HuH-7 (cell line): ENCODE results near the gene FEV.
A peak's percentile ranks its signal among the peaks of the same experiment; 100 is the strongest.

ENCODE experiments used
- DNase-seq: peaks from one replicate; pipeline ENCODE4 v3.0.0; 2011; ENCODE audit warnings: low spot score

Gene FEV

DNA sequence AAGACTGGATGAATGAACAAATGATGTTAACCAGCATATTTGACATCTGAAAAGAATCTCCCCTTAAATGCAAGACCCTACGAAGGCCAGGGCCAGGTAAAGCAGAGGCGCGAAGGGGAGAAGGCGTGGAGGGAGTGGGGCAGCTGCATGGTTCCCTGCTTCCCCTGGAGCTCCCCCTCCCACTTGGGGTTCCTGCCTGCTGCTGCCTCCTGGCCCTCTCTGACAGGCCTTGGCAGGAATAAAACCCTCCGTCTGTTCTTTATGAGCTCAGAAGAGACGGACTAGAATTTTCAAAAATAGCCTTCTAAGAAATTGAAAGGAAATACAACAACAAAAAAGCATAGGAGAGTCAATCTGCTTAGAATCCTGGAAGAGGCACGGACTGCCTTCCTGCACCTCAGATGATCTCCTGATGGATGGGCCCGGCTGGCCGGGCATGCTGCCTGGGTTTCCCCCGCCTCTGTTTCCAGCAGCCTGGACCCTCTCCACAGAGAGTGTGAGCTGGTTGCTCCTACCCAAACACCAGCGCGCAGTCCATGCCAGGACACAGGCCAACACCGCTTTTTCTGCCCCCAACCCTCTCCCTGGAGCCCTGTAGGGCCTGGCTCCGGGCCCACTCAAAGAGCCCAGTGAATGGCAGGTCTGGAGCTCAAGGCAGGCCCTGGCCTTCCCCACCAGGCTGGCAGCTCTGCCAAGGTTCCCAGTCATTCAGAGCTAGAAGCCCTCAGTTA lies 32.4 kb upstream of the FEV start:
- DNase-seq, result no peak

DNA sequence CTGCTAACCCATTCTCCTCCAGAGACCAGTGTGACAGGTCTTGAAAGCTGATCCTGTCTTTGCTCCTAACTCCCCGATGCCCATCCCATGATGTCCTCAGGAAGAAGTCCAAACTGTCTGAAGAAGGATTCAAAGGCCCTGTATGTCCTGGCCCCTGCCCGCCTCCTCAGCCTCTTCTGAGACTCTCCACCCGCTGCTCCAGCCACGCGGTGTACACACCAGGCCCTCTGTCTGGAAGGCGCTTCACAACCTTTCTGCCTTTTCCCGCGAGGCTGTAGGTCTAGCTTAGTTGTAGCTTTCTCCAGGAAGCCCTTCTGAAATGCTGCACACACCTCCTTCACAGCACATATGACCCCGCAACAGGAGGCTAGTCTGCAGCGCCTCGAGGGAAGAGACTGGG lies 31.7 kb upstream of the FEV start:
- DNase-seq, result no peak

DNA sequence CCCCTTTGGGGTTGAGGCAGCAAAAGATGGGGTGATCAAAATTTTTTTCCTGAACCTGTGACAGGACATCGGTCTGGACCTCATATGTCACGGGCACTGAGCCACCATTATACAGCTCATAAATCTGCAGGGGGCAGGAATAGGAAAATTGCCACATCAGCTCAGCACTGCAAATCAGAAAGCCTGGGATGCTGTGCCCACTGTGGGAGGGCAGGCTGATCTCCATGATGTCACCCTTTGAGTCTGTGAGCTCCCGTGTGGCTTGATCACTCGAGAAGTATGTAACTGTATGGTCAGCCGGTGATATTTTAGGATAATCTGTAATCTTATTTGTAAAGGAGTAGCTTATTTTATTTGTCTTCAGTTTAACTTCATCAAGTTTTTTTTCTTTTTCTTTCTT lies 25.9 kb upstream of the FEV start:
- no peak for DNase-seq

DNA sequence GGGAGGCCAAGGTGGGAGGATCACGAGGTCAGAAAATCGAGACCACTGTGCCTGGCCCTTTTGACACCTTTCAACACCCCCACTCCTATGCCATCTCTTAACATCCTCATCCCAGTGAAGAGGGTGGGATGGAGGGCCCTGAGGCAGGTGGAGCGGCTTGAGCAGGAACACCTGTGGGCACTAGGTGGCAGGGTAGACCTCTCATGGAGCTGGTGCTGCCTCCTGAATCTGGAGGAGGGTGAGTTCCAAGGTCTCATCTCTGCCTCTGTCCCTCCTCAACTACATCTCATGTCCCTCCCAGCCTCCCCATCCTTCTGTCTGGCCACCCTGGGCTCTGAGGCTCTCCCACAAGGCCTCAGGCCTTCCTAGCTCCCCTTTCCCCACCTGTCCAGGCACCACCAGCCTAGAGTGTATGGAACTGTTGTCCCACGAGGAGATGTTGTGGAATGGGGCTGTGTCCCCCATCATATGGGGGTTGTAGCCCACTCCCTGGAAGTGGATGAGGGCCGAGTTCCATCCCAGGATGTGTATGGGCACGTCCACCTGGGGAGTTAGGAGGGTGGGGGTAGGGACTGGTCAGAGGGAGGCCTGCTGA lies 25.3 kb upstream of the FEV start:
- DNase-seq, result peak; percentile 86

DNA sequence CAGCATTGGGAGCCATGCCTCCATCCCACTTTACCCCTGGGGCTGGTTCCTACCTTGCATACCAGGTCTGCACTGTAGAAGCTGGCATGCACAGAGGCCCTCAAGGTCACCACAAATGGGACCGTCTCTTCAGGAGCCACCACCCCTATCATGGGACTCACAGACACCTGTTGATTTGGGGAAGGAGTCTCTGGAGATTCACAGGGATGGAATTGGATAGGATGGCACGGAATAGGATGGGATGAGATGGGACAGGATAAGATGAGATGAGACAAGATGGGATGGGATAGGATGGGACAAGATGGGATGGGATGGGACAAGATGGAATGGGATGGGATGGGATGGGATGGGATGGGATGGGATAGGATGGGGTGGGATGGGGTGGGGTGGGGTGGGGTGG lies 24.3 kb upstream of the FEV start:
- no peak for DNase-seq

DNA sequence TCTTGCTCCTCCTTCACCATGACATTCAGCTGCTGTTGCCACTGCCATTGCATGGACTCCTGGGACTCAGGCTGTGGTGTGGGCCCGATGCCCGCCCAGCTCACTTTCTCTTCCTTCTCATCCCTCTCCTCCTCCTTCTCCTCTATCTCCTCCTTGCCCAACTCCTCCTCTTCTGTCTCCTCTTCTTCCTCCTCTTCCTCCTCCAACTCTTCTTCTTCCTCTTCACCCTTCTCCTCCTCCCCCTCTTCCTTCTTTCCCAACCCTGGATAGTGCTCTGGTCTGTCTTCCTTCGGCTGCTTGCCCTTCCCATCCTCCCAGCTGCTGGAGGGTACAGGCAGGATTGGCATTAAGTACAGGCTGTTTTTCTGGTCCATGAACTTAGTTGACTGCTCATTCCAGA lies 19.0 kb upstream of the FEV start:
- DNase-seq, result no peak

DNA sequence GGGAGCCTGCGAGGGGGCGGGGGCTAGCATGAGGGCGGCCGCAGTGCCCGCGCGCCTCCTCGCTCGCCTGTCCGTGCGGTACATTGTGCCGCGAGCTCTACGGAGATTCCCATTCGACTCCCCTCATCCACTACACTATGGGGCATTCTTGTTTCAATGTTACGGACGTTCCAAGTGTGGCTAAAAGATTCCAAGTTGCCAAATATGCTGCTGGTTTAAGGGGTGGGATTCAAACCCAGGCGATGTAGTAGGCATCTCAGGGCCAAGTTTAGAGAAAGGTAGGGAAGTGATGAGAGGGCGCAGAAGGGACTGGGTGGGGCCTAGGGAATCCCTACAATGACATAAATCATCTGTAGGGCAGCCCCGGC lies 18.3 kb upstream of the FEV start:
- DNase-seq, result no peak

DNA sequence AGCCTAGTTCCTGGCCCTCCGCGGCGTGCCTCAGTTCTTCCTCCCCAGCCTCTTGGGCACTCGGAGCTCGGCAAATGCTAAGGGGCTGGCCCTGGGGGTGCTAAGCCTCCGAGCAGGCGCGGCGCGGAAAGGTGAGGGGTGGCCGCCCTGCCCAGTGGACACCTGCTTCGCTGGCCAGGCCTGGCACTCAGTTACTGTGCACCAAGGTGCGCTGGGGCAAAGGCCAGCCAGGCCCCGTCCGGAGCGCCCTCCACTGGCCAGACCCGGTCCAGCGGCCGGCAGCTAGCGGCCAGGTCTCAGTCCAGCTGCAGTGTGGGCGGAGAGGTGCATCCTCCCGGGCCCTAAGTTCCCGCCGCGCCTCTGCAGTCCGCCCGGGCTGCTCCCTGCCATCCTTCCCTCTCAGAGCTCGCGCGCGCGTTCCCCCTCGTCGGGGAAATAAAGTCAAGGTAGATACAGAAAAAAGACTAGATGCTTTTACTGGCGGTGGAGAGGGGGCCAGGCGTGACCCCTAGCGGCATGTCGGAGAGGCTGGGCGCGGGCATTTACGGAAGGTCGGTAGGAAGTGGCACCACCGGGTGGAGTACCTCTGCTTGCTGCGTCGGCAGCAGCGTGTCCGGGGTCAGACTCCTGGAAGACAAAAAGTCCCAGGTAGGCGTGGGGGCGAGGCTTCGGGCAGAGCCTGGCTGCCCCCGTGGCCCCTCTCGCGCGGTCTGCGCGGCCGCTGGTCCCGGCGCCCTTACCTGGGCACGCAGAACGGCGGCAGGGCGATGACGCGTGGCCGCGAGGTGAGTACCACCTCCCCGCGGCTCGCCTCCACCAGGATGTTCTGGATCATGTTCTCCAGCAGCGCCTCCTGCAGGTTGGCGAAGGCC lies 17.6 kb upstream of the FEV start:
- DNase-seq, result peak; percentile 95

DNA sequence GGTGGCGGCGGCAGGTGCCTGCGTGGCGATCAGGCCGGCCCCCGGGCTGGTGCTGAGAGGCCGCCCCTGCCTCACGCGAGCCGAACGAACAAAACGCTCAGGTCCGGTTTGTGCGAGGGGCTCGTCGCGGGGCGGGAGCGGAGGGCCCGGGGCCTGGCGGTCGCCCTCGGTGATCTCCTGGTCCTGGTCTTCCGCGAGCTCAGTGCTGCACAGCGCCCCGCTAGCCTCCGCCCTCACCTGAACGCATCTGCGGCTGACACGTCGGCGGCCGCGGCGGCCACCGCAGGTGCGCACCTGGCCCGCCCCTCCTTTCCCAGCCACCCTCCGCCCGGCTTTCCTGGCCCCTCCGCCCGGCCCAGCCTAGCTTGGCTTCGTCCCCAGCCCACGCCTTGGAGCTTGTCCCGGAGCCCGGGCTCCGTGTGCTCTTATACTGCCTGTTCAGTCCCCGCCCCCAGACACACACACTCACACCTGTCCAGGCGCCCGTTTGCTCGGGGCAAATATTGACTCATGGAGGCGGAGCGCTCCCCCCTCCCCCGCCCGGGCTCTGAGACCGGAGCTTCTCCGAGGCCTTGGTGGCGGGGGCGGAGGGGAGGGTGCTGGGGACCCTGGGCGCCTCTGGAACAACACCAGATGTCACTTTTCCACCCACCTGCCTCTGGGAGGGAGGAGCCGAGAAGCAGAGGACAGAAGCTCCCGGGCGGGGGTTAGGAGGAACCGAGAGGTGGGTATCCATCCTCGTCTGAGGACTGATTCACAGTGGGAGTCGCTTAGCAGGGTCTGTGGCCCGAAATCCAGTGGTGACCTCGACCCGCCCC lies 16.8 kb upstream of the FEV start:
- DNase-seq, result peak; percentile 81

DNA sequence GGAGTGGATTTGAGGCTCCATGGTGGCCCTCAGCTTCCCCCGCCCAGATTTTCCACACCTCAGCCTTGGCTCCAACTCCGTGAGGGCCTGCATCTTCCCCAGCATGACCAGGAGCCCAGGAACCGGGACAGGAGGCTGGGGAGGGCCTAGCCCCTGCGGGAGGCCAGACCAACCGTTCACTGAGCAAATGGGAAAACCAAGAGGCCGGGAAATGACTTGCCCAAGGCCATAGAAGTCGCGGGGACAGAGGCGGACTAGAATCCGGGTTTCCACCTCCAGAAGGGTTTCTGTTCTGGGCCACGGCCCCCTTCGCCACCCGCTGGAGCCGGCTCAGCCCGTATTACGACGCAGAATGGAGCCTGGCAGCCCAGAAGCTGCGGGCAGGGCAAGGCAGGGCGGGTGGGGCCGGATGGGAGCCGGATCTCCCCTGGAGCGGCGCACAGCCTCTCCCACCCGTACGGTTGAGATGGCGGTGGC lies 16.2 kb upstream of the FEV start:
- no peak for DNase-seq

DNA sequence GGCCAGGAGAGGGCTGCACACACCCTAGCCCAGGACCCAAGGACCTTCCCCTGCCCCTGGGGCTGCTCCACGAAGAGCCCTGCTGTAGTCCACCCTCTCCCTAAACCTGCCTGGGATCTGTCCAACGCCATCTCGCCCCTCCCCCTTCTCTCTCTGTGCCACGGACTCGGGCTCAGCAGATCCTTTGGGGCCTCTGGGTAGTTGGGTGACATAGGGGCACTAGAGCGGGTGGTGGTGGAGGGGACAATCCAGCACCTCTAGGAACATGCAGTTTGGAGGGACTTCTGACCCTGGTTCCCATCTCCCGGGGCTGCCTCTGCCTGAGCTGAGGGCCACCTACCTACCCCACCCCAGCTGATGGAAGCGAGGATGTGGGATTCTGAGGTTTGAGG lies 15.6 kb upstream of the FEV start:
- DNase-seq, result no peak

DNA sequence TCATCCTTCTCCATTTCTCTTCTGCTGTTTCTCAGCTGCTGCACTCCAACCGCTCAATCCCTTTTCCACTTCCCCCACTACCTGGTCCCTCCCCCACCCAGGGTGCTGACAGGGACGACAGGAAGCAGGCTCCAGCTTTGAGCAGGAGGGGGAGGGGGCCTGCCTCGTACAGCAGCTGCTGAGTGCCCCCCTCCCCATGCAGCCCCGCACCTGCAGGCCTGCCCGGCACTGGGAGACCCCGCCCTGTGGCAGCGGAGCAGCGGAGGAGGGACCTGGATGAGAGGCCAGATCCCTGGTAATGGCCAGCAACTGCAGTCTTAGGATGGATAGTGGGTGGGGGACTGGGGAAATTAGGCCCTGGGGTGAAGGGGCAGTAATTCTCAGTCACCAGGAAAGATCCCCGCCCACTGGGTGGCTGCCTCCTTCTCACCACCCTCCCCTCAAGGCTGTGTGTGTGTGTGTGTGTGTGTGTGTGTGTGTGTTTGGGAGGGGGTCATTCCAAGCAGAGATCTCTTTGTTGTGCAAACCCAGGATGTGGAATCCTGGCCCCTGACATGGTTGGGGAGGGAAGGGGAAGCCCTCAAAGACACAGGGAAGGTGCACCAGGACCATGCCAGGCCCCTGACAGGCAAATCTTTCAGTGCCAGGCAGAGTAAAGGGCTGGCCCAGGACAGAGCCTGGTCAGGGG lies 15.0 kb upstream of the FEV start:
- DNase-seq, result no peak

DNA sequence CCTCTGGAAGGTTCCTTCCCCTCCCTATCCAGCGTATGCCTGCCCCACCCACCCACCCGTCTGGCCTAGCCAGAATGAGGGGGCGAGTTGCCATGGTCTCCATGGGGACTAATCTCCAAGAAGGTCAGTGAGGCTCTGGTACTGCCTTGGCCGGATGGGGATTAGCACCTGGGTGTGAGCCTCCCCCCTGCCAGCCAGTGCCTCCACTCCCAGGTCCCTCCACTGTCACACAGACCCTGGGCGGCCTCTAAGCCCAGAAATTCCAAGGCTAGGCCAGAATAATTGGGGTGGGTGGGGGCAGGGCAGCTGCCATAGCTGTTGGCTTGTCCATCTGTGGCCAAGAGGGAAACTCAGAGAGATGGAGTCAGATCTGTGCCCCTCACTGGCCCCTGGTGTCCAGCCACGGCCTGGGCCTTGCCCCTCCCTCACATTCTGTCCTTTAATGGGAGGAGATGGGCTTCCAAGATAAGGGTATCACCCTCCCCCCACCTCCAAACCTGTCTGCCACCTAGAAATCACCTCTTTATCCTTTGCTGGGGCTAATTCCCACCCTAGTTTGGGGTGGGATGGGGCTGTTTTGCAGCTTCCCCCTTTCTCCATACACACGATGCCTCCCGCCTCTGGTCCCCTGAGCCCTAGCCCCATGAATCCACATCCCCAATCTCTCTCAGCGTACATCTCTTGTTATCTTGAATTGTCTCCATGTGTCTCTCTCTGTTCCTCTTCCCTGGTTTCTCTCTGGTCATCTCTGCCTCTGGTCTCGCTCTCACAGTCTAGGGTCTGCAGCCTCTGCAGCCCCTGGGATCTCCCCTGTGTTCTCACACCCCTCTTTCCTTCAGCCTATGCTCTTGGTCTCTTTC lies 14.3 kb upstream of the FEV start:
- no peak for DNase-seq

DNA sequence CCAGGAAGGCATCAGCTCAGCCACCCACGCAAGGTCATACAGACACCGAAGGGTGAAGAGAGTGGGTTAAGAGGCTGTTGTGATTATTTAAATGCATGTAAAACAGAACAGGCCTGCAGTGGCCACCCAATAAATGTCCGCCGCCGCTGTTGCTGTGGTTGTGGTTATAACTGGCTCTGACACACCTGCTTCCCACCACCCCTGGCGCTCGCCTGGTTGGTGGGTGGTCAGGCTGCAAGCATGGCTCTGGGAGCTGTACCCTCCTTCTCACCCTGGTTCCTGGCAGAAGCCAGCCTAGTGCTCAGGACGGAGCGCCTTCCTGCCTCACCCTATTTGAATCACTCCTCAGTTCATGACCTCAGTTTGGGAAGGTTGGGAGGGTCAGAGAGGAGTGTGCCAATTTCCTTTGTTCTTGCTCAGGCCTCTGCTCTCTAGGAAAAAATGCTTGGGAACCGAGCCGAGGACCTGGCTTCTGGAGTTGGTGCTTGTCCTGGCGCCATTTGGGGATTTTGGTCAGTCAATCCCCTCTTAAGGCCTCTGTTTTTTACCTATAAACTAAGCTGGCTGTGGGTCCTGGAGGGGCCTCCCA lies 13.5 kb upstream of the FEV start:
- DNase-seq, result no peak

DNA sequence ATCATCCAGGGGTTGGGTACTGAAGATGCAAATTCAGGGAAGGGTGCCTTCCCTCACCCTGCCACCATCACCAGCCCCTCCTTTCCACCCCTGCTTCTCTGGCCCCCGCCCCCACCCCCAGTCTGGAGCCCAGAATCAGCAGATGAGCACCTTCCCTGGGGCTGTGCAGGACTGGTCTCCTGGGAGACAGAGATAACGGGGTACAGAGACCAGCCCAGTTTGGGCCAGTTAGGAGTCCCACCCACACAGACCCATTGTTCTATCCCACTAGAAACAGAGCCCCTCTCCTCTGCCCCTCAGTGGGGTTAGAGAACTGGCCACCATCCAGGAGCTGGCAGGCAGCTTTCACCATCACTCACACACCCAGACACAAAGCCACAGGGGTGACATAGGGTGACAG lies 12.7 kb upstream of the FEV start:
- DNase-seq, result no peak

DNA sequence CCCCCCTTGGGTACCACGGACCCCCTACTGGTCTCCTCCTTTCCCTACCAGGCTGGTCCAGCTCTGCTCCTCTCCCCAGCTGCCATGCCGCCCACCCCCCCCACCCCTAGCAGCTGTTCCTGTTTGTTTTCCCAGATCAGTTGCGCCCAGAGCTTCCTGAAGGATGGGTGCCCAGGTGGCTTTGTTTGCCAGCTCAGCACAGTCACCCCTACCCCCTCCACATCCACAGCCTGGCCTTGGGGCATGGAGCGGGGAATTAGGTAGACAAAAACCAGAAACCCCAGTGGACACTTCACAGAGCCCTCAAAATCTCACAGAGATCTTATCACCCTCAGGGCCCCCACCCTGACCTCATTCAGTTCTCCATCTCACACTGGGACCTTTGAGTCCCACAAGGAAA lies 12.0 kb upstream of the FEV start:
- no peak for DNase-seq

DNA sequence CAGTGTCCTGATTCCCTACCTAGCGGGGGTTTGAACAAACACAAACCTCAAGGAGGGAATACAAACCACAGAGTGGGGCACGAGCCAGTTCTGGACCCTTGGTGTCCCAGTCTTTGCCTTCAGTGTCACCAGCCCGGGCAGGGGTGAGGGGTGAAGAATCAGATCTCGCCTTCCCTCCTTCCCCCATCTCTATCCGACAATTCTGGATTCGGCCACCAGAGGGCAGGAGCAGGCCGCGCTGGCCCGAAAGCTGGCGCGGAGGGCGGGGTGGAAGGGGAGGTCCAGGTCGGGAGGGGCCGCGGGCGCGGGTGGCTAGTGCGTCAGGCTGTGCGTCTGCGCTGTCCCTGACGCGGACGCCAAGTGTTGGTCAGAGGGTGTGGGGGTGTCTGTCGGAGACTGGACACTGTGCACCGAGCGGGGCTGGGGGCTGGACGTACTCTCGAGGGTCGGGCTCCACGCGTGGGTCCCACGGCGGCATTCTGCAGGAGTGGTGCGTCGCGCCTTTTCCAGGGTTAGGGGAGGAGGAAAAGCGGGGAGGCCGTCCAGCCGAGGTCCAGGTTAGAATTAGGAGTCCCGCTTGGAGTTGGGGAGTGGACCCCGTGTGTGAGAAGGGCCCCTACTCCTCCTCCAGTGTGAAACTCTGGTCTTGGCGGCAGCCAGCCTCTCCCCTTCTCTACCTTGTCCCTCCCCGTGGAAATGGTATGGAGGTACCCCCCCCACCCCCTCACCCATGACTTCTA lies 11.2 kb upstream of the FEV start:
- peak; percentile 97 for DNase-seq

DNA sequence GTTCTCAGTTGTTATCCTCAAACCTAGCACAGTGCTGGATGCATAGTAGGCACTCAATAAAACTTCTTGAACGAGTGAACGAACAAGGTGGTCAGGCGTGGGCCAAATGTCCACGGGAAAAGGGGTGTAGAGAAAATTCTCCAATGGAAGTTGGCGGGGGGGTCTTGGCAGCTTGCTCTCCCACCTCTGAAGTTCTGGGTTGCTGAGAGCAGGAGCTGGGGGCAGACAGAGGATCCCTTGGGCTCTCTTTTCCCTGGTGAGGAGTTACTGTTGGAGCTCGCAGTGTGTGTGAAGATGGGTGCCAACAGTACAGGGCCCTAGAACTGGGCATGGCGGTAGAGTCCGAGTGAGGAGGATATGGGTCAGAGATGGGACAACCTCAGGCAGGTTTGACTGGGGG lies 10.6 kb upstream of the FEV start:
- DNase-seq, result no peak
